CD8-positive, alpha-beta memory T cell (primary cell): Measurements from ENCODE around the gene CAPSL. TPM values are rescaled to one million over a fixed set of nuclear protein-coding genes. Genes with fewer than 3 reads are reported as not detected.

Experiments
- CTCF ChIA-PET: fragments of 350-600 bp; sonication (Branson Sonifier 250); formaldehyde crosslinking; loops from one replicate; lab custom pipeline; 2021; ENCODE audit warnings: antibody characterized with exemption; lab: Charles Lee
- POLR2A ChIA-PET: fragments of 350-600 bp; sonication (Branson Sonifier 250); formaldehyde crosslinking; loops from one replicate; lab custom pipeline; 2021; ENCODE audit warnings: antibody characterized with exemption; lab: Charles Lee
- DNase-seq, 5 donors: peaks; one replicate each; pipeline versions ENCODE4 v3.0.0 to v3.0.0-alpha.2; 2020 to 2022; ENCODE audit warnings: mixed read lengths in 1 of 5
- H3K27ac ChIP-seq: one replicate; pipeline ENCODE4 v1.7.0; 2013; ENCODE audit warnings: low read depth, mild to moderate bottlenecking, low read length, moderate library complexity
- H3K27me3 ChIP-seq: 2 replicates; pipeline ENCODE4 v1.7.0; 2013; ENCODE audit warnings: low read length, mild to moderate bottlenecking; ENCODE audit not compliant: insufficient read depth, poor library complexity, severe bottlenecking
- H3K36me3 ChIP-seq: 2 replicates; pipeline ENCODE4 v1.7.0; 2013; ENCODE audit warnings: mild to moderate bottlenecking, low read length, moderate library complexity; ENCODE audit not compliant: insufficient read depth
- H3K4me1 ChIP-seq: 2 replicates; pipeline ENCODE4 v1.7.0; 2013; ENCODE audit warnings: mild to moderate bottlenecking, low read length, moderate library complexity; ENCODE audit not compliant: insufficient read depth
- H3K4me3 ChIP-seq: 2 replicates; pipeline ENCODE4 v1.7.0; 2013; ENCODE audit warnings: mild to moderate bottlenecking, low read length
- H3K9me3 ChIP-seq: 2 replicates; pipeline ENCODE4 v1.7.0; 2013; ENCODE audit warnings: mild to moderate bottlenecking, low read length
- H3K27ac Mint-ChIP-seq, 8 donors: one replicate each; pipeline ENCODE4 v1.8.0; 2020 to 2021; ENCODE audit warnings: mixed read lengths in 8 of 8, mild to moderate bottlenecking in 6 of 8, inconsistent platforms in 3 of 8, moderate library complexity in 3 of 8
- H3K27me3 Mint-ChIP-seq, 2 donors: one replicate each; pipeline ENCODE4 v1.8.0; 2020 to 2021; ENCODE audit warnings: mixed read lengths in 2 of 2, mild to moderate bottlenecking in 1 of 2, moderate library complexity in 1 of 2
- H3K36me3 Mint-ChIP-seq, 3 donors: one replicate each; pipeline ENCODE4 v1.8.0; 2020 to 2021; ENCODE audit warnings: mixed read lengths in 3 of 3, inconsistent platforms in 1 of 3, mild to moderate bottlenecking in 1 of 3
- H3K4me1 Mint-ChIP-seq, 3 donors: one replicate each; pipeline ENCODE4 v1.8.0; 2020 to 2021; ENCODE audit warnings: mixed read lengths in 3 of 3, inconsistent platforms in 1 of 3, mild to moderate bottlenecking in 1 of 3
- H3K4me3 Mint-ChIP-seq, 7 donors: one replicate each; pipeline ENCODE4 v1.8.0; 2020 to 2021; ENCODE audit warnings: mixed read lengths in 7 of 7, mild to moderate bottlenecking in 6 of 7, moderate library complexity in 4 of 7, inconsistent platforms in 2 of 7
- H3K9me3 Mint-ChIP-seq, 5 donors: one replicate each; pipeline ENCODE4 v1.8.0; 2020 to 2022; ENCODE audit warnings: mixed read lengths in 5 of 5, mild to moderate bottlenecking in 3 of 5, moderate library complexity in 2 of 5, inconsistent platforms in 1 of 5
- polyA plus RNA-seq: library from polyadenylated mRNA; unstranded; fragments of 300-500 nt; fragmentation: Illumina TruSeq; gene quantifications from one replicate; pipeline ENCODE4 v1.2.3, GENCODE V29; 2021
- total RNA-seq, 2 experiments: library from RNA; stranded (reverse); gene quantifications; one replicate each; pipeline ENCODE4 v1.2.3, GENCODE V29; 2021

Gene CAPSL
- total and polyA plus RNA-seq, 3 experiments from 2014 or later, result 0.40 to 0.59 TPM; not detected in 1

DNA sequence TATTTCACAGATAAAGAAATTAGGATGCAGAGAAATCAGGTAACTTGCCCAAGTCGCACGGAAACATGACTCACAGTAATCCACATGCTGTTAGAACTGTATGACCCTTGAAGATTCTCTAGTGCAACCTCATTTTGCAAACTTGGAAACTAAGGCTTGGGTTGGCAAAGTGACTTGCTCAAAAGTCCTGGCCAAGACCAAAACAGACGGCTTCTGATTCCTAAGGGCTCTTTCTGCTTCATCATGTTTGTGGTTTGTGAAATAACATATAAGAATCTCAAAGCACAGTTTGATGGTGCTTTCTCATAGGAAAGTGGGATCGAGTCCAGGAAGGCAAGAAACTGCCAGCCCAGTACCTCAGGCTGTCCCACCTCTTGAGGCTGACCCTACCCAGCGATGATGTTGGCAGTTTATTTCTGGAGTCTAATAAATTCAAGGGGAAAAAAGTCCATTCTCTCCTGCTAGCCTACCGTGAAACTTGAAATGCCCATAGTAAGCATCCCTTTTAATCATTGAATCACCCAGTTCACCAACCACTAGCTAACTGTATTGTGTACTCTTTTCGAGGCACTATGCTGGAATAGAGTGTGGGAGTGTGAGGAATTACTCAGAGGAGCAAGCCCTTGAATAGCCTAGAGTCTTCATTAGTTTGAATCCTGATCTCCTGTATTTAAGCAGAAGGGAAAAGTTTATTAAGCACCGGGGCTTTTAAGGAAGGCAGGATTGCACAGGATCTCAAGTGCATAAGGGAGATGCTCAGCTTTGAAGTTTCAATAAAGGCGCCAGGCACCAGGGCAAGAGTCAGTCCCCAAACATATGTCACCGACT is 14.1 kb downstream of the CAPSL start:
- peaks cover under 1 to 16% of the 10 kb centered on the region in 2 donors for H3K27me3 Mint-ChIP-seq
- CTCF ChIA-PET, result interaction anchor here (0.7 to 8.1 kb wide), 45 partner anchors 9 to 995 kb away, joined by 3 to 203 read pairs (median 4); partner anchors contain the start of genes DNAJC21, IL7R and SPEF2
- POLR2A ChIA-PET, result interaction anchor here (0.7 to 1.3 kb wide), 2 partner anchors 65 to 307 kb away, joined by 5 to 6 read pairs; no protein-coding TSS in a partner anchor
- no peak for DNase-seq
- Histone ChIP-seq H3K36me3 (no peaks in the 10 kb centered on the region), H3K27me3 (no peaks in the 10 kb centered on the region), H3K4me3 (peak overlapping the region; percentile 33), H3K27ac (no peak overlapping the region), H3K4me1 (peaks cover 22% of the 10 kb centered on the region), H3K9me3 (no peaks in the 10 kb centered on the region)
- peak overlapping the region; percentile 5 to 96 (median 82) for H3K27ac Mint-ChIP-seq
- H3K4me3 Mint-ChIP-seq, result peak overlapping the region; percentile 5 to 81 (median 74)
- peaks cover 28 to 49% (median 43%) of the 10 kb centered on the region in 3 donors for H3K4me1 Mint-ChIP-seq
- peaks cover 0 to 4% (median 0%) of the 10 kb centered on the region in 5 donors for H3K9me3 Mint-ChIP-seq
- peaks cover 0 to 4% (median 3%) of the 10 kb centered on the region in 3 donors for H3K36me3 Mint-ChIP-seq

DNA sequence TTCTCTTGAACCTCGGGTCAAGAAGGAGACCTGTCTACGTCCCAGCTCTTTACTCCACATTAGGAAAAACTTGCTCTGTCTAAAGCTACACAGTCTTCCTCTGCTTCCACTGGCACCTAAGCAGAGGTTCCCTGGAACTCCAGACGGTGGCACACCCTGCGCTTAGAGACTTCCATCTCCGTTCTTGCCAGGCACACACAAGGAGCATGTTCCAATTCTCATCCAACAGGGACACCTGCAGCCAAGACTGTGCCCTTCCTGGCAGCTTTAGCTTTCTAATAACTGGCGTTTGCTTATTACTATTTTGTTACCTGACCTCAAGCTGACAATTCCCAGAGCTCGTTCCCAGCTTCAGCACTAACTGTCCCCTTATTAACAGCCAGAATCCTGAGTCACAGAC is 16.0 kb downstream of the CAPSL start:
- Mint-ChIP-seq H3K9me3 (peaks cover 0 to 6% (median 0%) of the 10 kb centered on the region in 5 donors), H3K4me1 (peaks cover 29 to 52% (median 51%) of the 10 kb centered on the region in 3 donors), H3K27ac (peak overlapping the region in 3 of 8 donors; percentile 19 to 76 (median 73)), H3K27me3 (peaks cover 2 to 4% of the 10 kb centered on the region in 2 donors), H3K4me3 (no peak overlapping the region), H3K36me3 (peaks cover 0 to 6% (median 5%) of the 10 kb centered on the region in 3 donors)
- Histone ChIP-seq H3K9me3 (no peaks in the 10 kb centered on the region), H3K27me3 (no peaks in the 10 kb centered on the region), H3K36me3 (no peaks in the 10 kb centered on the region), H3K4me1 (peaks cover 22% of the 10 kb centered on the region), H3K4me3 (no peak overlapping the region), H3K27ac (no peak overlapping the region)
- ChIA-PET CTCF (interaction anchor here (1.0 to 8.1 kb wide), 2 partner anchors 270 to 294 kb away, joined by 3 to 203 read pairs; no protein-coding TSS in a partner anchor), POLR2A (no interaction called here)
- DNase-seq, result no peak

DNA sequence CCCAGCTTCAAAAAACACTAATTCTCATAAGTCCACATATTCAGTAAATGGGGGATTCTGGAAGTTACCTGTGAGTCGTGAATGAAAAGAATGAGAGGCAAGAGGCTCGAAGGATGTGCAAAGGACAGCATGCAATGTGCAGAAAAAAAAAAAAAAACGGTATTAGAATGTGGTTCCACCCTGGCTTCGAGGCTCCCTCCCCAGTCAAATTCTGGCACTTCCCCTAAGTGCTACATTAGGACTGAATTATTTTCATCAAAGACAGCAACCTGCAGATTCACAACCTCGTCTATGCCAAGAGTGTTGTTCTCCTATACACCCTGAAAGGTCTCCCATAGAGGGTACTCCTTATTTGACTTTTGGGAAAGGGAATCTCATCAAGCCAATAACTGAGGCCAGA is 16.5 kb downstream of the CAPSL start:
- peaks cover 29 to 52% (median 51%) of the 10 kb centered on the region in 3 donors for H3K4me1 Mint-ChIP-seq
- H3K9me3 ChIP-seq, result no peaks in the 10 kb centered on the region

DNA sequence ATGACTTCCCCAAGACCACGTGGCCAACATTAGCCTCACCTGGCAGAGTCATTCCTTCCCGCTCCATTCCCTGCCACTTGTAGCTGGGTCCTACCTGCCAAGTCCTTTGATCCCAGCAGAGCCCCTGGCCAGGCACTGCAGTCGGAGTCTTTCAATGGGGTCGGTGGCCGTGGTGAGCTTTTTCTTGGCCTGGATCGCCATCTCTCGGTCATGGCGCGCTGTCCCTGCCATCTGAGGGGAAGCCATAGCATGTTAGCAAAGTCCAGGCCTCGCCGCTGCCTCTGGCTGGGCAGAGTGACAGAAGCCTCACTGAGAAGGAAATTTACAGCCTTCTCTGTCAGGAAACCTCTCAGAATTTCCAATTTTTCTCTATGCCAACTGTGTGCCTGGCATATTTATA is 17.5 kb downstream of the CAPSL start:
- no peaks in the 10 kb centered on the region for H3K36me3 ChIP-seq
- Mint-ChIP-seq H3K4me3 (no peak overlapping the region), H3K27ac (no peak overlapping the region), H3K9me3 (peaks cover 0 to 6% (median 0%) of the 10 kb centered on the region in 5 donors), H3K27me3 (peaks cover 0 to 2% of the 10 kb centered on the region in 2 donors), H3K4me1 (peaks cover 25 to 44% (median 44%) of the 10 kb centered on the region in 3 donors), H3K36me3 (peaks cover 0 to 6% (median 5%) of the 10 kb centered on the region in 3 donors)
- no peak overlapping the region for H3K27ac ChIP-seq
- CTCF ChIA-PET, result interaction anchor here (8.1 kb wide), 1 partner anchor 268 kb away, joined by 203 read pairs; no protein-coding TSS in a partner anchor
- H3K27me3 ChIP-seq, result no peaks in the 10 kb centered on the region
- H3K4me1 ChIP-seq, result peaks cover 18% of the 10 kb centered on the region
- POLR2A ChIA-PET, result interaction anchor here (0.7 kb wide), 1 partner anchor 31 kb away, joined by 4 read pairs; no protein-coding TSS in a partner anchor
- no peak for DNase-seq
- no peak overlapping the region for H3K4me3 ChIP-seq
- H3K9me3 ChIP-seq, result no peaks in the 10 kb centered on the region

More for the DNA sequence above, 16.5 kb downstream of the CAPSL start:
- POLR2A ChIA-PET, result no interaction called here
- CTCF ChIA-PET, result interaction anchor here (8.1 kb wide), 1 partner anchor 269 kb away, joined by 203 read pairs; no protein-coding TSS in a partner anchor
- H3K27me3 Mint-ChIP-seq, result peaks cover 2 to 3% of the 10 kb centered on the region in 2 donors
- Histone ChIP-seq H3K27ac (no peak overlapping the region), H3K27me3 (no peaks in the 10 kb centered on the region), H3K4me3 (no peak overlapping the region), H3K4me1 (peaks cover 22% of the 10 kb centered on the region), H3K36me3 (no peaks in the 10 kb centered on the region)
- no peak overlapping the region for H3K4me3 Mint-ChIP-seq
- peaks cover 0 to 6% (median 5%) of the 10 kb centered on the region in 3 donors for H3K36me3 Mint-ChIP-seq
- H3K9me3 Mint-ChIP-seq, result peaks cover 0 to 6% (median 0%) of the 10 kb centered on the region in 5 donors
- peak in 1 of 5 donors; percentile 24 for DNase-seq
- peak overlapping the region in 1 of 8 donors; percentile 48 for H3K27ac Mint-ChIP-seq

DNA sequence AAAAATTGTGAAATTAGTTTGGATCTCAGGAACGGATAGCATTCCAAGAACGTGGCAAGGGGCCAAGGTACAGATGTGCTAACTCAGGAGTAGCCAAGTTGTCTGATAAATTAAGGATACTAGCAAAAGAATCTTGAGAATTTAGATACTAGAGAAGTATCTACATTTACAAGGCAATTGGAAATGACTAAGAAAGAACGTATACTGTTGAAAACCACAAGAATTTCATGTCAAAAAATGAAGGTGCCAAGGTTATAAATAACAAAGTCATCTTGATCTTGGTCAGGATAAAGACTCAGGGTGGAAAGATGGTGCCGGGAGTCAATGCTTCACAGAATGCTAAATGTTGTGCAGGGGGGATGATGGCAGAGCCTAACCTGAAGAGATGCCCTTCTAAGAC is 19.2 kb downstream of the CAPSL start:
- no peak overlapping the region for H3K27ac Mint-ChIP-seq
- Histone ChIP-seq H3K27ac (no peak overlapping the region), H3K4me3 (no peak overlapping the region), H3K4me1 (peaks cover 3% of the 10 kb centered on the region), H3K9me3 (no peaks in the 10 kb centered on the region), H3K27me3 (no peaks in the 10 kb centered on the region), H3K36me3 (no peaks in the 10 kb centered on the region)
- H3K4me1 Mint-ChIP-seq, result peaks cover 12 to 30% (median 29%) of the 10 kb centered on the region in 3 donors
- peaks cover 0 to 6% (median 1%) of the 10 kb centered on the region in 5 donors for H3K9me3 Mint-ChIP-seq
- H3K27me3 Mint-ChIP-seq, result peaks cover 0 to 2% of the 10 kb centered on the region in 2 donors
- ChIA-PET CTCF (no interaction called here), POLR2A (interaction anchor here (1.1 kb wide), 1 partner anchor 37 kb away, joined by 3 read pairs; no protein-coding TSS in a partner anchor)
- DNase-seq, result no peak
- no peak overlapping the region for H3K4me3 Mint-ChIP-seq
- peaks cover 0 to 13% (median 5%) of the 10 kb centered on the region in 3 donors for H3K36me3 Mint-ChIP-seq

DNA sequence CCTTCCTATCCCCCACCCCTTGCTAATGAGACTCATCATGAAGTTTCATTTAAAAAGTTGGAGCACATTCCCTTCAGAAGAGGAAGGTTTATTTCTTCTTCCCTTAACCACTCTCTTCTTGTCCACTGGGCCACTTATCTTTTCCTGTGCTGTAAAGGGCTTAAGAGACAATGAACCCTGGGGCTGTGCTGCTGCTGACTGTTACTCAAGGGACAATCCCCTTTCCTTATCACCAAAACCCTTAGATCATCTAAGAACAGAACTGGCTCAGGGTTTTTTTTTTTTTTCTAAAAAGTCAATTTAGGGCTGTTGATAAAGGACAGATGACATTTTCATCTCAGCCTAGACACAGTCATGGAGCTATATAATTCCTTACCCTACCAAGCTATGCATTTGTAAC is 29.6 kb downstream of the CAPSL start:
- H3K9me3 ChIP-seq, result no peaks in the 10 kb centered on the region
- peaks cover 25% of the 10 kb centered on the region for H3K4me1 ChIP-seq
- H3K27me3 Mint-ChIP-seq, result peaks cover 0 to 2% of the 10 kb centered on the region in 2 donors
- H3K27ac ChIP-seq, result no peak overlapping the region
- peak overlapping the region in 1 of 8 donors; percentile 67 for H3K27ac Mint-ChIP-seq
- DNase-seq, result no peak
- peaks cover 0 to 6% (median 2%) of the 10 kb centered on the region in 5 donors for H3K9me3 Mint-ChIP-seq
- peaks cover 0 to 7% (median 0%) of the 10 kb centered on the region in 3 donors for H3K36me3 Mint-ChIP-seq
- H3K4me3 Mint-ChIP-seq, result no peak overlapping the region
- peaks cover 21 to 42% (median 31%) of the 10 kb centered on the region in 3 donors for H3K4me1 Mint-ChIP-seq
- no peaks in the 10 kb centered on the region for H3K36me3 ChIP-seq
- ChIA-PET CTCF (interaction anchor here (1.8 to 3.4 kb wide), 2 partner anchors 16 to 257 kb away, joined by 7 to 13 read pairs; no protein-coding TSS in a partner anchor), POLR2A (no interaction called here)
- no peak overlapping the region for H3K4me3 ChIP-seq
- no peaks in the 10 kb centered on the region for H3K27me3 ChIP-seq

DNA sequence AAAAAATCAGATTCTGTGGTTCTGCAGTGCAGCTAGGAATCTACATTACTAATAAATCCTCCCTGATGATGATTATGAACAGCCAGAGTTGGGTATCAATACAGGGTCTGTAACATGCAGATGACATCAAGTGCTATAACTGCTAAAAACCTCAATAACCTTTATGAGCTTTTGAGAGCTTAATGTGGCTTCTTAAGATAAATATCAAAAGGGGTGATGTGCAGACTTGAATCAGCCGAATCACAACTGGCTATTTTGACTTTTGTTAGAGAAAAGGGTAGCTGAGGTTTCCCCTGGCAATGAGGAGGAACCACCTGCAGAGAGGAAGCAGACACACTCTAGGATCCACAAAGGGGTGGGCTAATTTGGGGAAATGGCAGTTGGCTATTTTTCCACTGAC is 30.2 kb downstream of the CAPSL start:
- CTCF ChIA-PET, result interaction anchor here (1.6 to 3.4 kb wide), 3 partner anchors 16 to 257 kb away, joined by 3 to 13 read pairs (median 7); no protein-coding TSS in a partner anchor

More for the DNA sequence above, 30.2 kb downstream of the CAPSL start:
- H3K27me3 Mint-ChIP-seq, result peaks cover 0 to 2% of the 10 kb centered on the region in 2 donors
- Histone ChIP-seq H3K27me3 (no peaks in the 10 kb centered on the region), H3K9me3 (no peaks in the 10 kb centered on the region), H3K36me3 (no peaks in the 10 kb centered on the region), H3K27ac (no peak overlapping the region), H3K4me1 (peaks cover 25% of the 10 kb centered on the region), H3K4me3 (no peak overlapping the region)
- DNase-seq, result no peak
- H3K27ac Mint-ChIP-seq, result peak overlapping the region in 2 of 8 donors; percentile 17 to 52
- peaks cover 0 to 6% (median 2%) of the 10 kb centered on the region in 5 donors for H3K9me3 Mint-ChIP-seq
- POLR2A ChIA-PET, result no interaction called here
- H3K36me3 Mint-ChIP-seq, result peaks cover 0 to 7% (median 0%) of the 10 kb centered on the region in 3 donors
- H3K4me1 Mint-ChIP-seq, result peaks cover 23 to 47% (median 36%) of the 10 kb centered on the region in 3 donors
- H3K4me3 Mint-ChIP-seq, result no peak overlapping the region
